ENCODE measurements around the gene STAC3.
A peak's percentile ranks its signal among the peaks of the same experiment; 100 is the strongest.

The STAC3 gene

GRCh38 chr12:57196956-57197355, 54.0 kb downstream of the STAC3 start:
- Histone ChIP-seq H3F3A (ENCODE audit: insufficient read depth) (no peaks in the 10 kb centered on the region), H4K20me1 (ENCODE audit: low read depth, low read length) (no peaks in the 10 kb centered on the region), H3K36me3 (ENCODE audit: low read length) (no peaks in the 10 kb centered on the region), H3K4me3 (ENCODE audit: insufficient read depth, low read length, poor library complexity, severe bottlenecking) (no peak overlapping the region), H2AFZ (ENCODE audit: low read depth, low read length, severe bottlenecking) (no peak overlapping the region), H3K9me2 (replicated peaks; ENCODE audit: insufficient read depth, low read length) (no peaks in the 10 kb centered on the region), H3K27me3 (ENCODE audit: low read length) (no peaks in the 10 kb centered on the region; the same call in 1 of the 2 replicates), H3K27ac (ENCODE audit: low read depth, low read length) (no peak overlapping the region), H3K4me2 (ENCODE audit: low read depth, low read length, poor library complexity, severe bottlenecking) (no peak overlapping the region), H3K9me3 (ENCODE audit: insufficient read depth, low read length) (no peaks in the 10 kb centered on the region), H3K9ac (ENCODE audit: low read length) (no peak overlapping the region), H3K79me2 (ENCODE audit: insufficient read depth, low read length) (no peaks in the 10 kb centered on the region)
- TF ChIP-seq EZH2phosphoT487 (conservative IDR thresholded peaks at IDR 0.05; ENCODE audit: low read length) (no peak), CTCF (IDR thresholded peaks at IDR 0.05; ENCODE audit: insufficient read depth, low read length, poor library complexity, severe bottlenecking) (no peak)

GRCh38 chr12:57196439-57196838, 54.5 kb downstream of the STAC3 start:
- H3K27me3 ChIP-seq (ENCODE audit: low read length) = no peaks in the 10 kb centered on the region; the same call in 1 of the 2 replicates

GRCh38 chr12:57195611-57196371, 55.2 kb downstream of the STAC3 start:
- Histone ChIP-seq H3K27ac (ENCODE audit: low read depth, low read length) (no peak overlapping the region), H3K27me3 (ENCODE audit: low read length) (no peaks in the 10 kb centered on the region; the same call in 1 of the 2 replicates), H3K9me2 (replicated peaks; ENCODE audit: insufficient read depth, low read length) (no peaks in the 10 kb centered on the region), H3K4me2 (ENCODE audit: low read depth, low read length, poor library complexity, severe bottlenecking) (no peak overlapping the region), H3K9ac (ENCODE audit: low read length) (no peak overlapping the region), H3K9me3 (ENCODE audit: insufficient read depth, low read length) (no peaks in the 10 kb centered on the region), H4K20me1 (ENCODE audit: low read depth, low read length) (no peaks in the 10 kb centered on the region), H3K4me3 (ENCODE audit: insufficient read depth, low read length, poor library complexity, severe bottlenecking) (no peak overlapping the region), H3K79me2 (ENCODE audit: insufficient read depth, low read length) (no peaks in the 10 kb centered on the region), H3F3A (ENCODE audit: insufficient read depth) (no peaks in the 10 kb centered on the region), H2AFZ (ENCODE audit: low read depth, low read length, severe bottlenecking) (no peak overlapping the region), H3K36me3 (ENCODE audit: low read length) (no peaks in the 10 kb centered on the region)
- TF ChIP-seq EZH2phosphoT487 (conservative IDR thresholded peaks at IDR 0.05; ENCODE audit: low read length) = no peak
- TF ChIP-seq CTCF (IDR thresholded peaks at IDR 0.05; ENCODE audit: insufficient read depth, low read length, poor library complexity, severe bottlenecking) = peak; percentile 20

More at GRCh38 chr12:57196439-57196838, 54.5 kb downstream of the STAC3 start:
- Histone ChIP-seq H3K9me3 (ENCODE audit: insufficient read depth, low read length) (no peaks in the 10 kb centered on the region), H3K79me2 (ENCODE audit: insufficient read depth, low read length) (no peaks in the 10 kb centered on the region), H3F3A (ENCODE audit: insufficient read depth) (no peaks in the 10 kb centered on the region), H3K4me3 (ENCODE audit: insufficient read depth, low read length, poor library complexity, severe bottlenecking) (no peak overlapping the region), H3K36me3 (ENCODE audit: low read length) (no peaks in the 10 kb centered on the region), H2AFZ (ENCODE audit: low read depth, low read length, severe bottlenecking) (no peak overlapping the region), H3K4me2 (ENCODE audit: low read depth, low read length, poor library complexity, severe bottlenecking) (no peak overlapping the region), H3K9me2 (replicated peaks; ENCODE audit: insufficient read depth, low read length) (no peaks in the 10 kb centered on the region), H3K9ac (ENCODE audit: low read length) (no peak overlapping the region), H4K20me1 (ENCODE audit: low read depth, low read length) (no peaks in the 10 kb centered on the region), H3K27ac (ENCODE audit: low read depth, low read length) (no peak overlapping the region)
- TF ChIP-seq EZH2phosphoT487 (conservative IDR thresholded peaks at IDR 0.05; ENCODE audit: low read length) (no peak), CTCF (IDR thresholded peaks at IDR 0.05; ENCODE audit: insufficient read depth, low read length, poor library complexity, severe bottlenecking) (no peak)

Measured in SU-DHL-6 (cell line).